PC-3 (cell line): ENCODE data around the gene SCUBE1. TPM values are rescaled to one million over a fixed set of nuclear protein-coding genes. Genes with fewer than 3 reads are reported as not detected.

Source experiments
- ATAC-seq: fragments of 200-7000 bp; cut with Tn5 transposase; 2 replicates; pipeline ENCODE4 v1.9.1; 2020; ENCODE audit warnings: mild to moderate bottlenecking, moderate library complexity
- BruUV-seq: library from RNA; stranded (reverse); fragments of 400-500 nt; replicated peaks from 2 replicates; lab custom pipeline; 2021; lab: Mats Ljungman, UMichigan
- CTCF ChIA-PET: fragments of 300-600 bp; sonication (Branson Sonifier 250); formaldehyde crosslinking; loops from one replicate; lab custom pipeline; 2022; ENCODE audit warnings: antibody characterized with exemption; lab: Charles Lee
- POLR2A ChIA-PET: fragments of 300-600 bp; sonication (Branson Sonifier 250); formaldehyde crosslinking; loops from one replicate; lab custom pipeline; 2022; ENCODE audit warnings: antibody characterized with exemption; ENCODE audit not compliant: unreplicated experiment; lab: Charles Lee
- DNase-seq: peaks from one replicate; pipeline ENCODE4 v3.0.0-alpha.2; 2015
- H2AFZ ChIP-seq: fragments of 300-600 bp; sonication (generic); 2 replicates; pipeline ENCODE4 v1.6.0; 2016; ENCODE audit warnings: antibody characterized with exemption, low read length
- H3F3A ChIP-seq: fragments of 300-600 bp; sonication (generic); one replicate; pipeline ENCODE4 v1.6.0; 2017; ENCODE audit warnings: antibody characterized with exemption, low read length, control low read depth, mild to moderate bottlenecking; ENCODE audit not compliant: unreplicated experiment
- H3K27ac ChIP-seq: fragments of 300-600 bp; sonication (generic); 2 replicates; pipeline ENCODE4 v1.5.1; 2016; ENCODE audit warnings: mild to moderate bottlenecking, low read length
- H3K27me3 ChIP-seq: fragments of 300-600 bp; sonication (generic); 2 replicates; pipeline ENCODE4 v1.6.1; 2016; ENCODE audit warnings: low read length, mixed read lengths
- H3K36me3 ChIP-seq: fragments of 300-600 bp; sonication (generic); 2 replicates; pipeline ENCODE4 v1.6.1; 2016; ENCODE audit warnings: low read depth, mixed run types, low read length, mixed read lengths
- H3K4me1 ChIP-seq: fragments of 300-600 bp; sonication (generic); 2 replicates; pipeline ENCODE4 v1.5.1; 2016; ENCODE audit warnings: low read length; ENCODE audit not compliant: insufficient read depth
- H3K4me2 ChIP-seq: fragments of 300-600 bp; sonication (generic); 2 replicates; pipeline ENCODE4 v1.6.0; 2016; ENCODE audit warnings: low read length
- H3K4me3 ChIP-seq: fragments of 300-600 bp; sonication (generic); 2 replicates; pipeline ENCODE4 v1.5.1; 2016; ENCODE audit warnings: mild to moderate bottlenecking, low read length, mixed read lengths
- H3K79me2 ChIP-seq: fragments of 300-600 bp; sonication (generic); 2 replicates; pipeline ENCODE4 v1.6.1; 2017; ENCODE audit warnings: low read length, mixed read lengths
- H3K9ac ChIP-seq: fragments of 300-600 bp; sonication (generic); 2 replicates; pipeline ENCODE4 v1.6.0; 2016; ENCODE audit warnings: mild to moderate bottlenecking, low read length
- H3K9me2 ChIP-seq: fragments of 300-600 bp; sonication (generic); replicated peaks from 2 replicates; pipeline ENCODE4 v1.6.1; 2016; ENCODE audit warnings: mixed run types, low read length, mixed read lengths
- H3K9me3 ChIP-seq: fragments of 300-600 bp; sonication (generic); 2 replicates; pipeline ENCODE4 v1.6.1; 2016; ENCODE audit warnings: low read length, mixed read lengths
- H4K20me1 ChIP-seq: fragments of 300-600 bp; sonication (generic); 2 replicates; pipeline ENCODE4 v1.6.1; 2016; ENCODE audit warnings: low read length, mixed read lengths
- EZH2 ChIP-seq: fragments of 300-600 bp; sonication (generic); IDR thresholded peaks from one replicate; pipeline ENCODE4 v1.6.1; 2017; ENCODE audit warnings: antibody characterized with exemption, mild to moderate bottlenecking, low read length; ENCODE audit not compliant: unreplicated experiment
- EZH2phosphoT487 ChIP-seq: fragments of 300-600 bp; sonication (generic); IDR thresholded peaks from 2 replicates; pipeline ENCODE4 v1.6.1; 2018; ENCODE audit warnings: mild to moderate bottlenecking, antibody characterized with exemption, low read length, borderline replicate concordance
- intact Hi-C: fragments of 100-400 bp; cut with micrococcal nuclease; formaldehyde crosslinking; loops from 2 replicates; pipeline ENCODE4 v1.9.0; 2023
- total RNA-seq: library from RNA; depleted of rRNA; stranded (reverse); fragments of >200 nt; gene quantifications from 2 replicates; pipeline ENCODE4 v1.2.3, GENCODE V29; 2014
- TF ChIP-seq, protein P1 (sequence below): fragments of 300-600 bp; sonication (generic); conservative IDR thresholded peaks from 2 replicates; pipeline ENCODE4 v1.5.1; 2017; ENCODE audit warnings: antibody characterized with exemption, low read depth, mild to moderate bottlenecking, low read length

The SCUBE1 gene
- total RNA-seq, 1 experiment from 2014 or later: not detected

DNA sequence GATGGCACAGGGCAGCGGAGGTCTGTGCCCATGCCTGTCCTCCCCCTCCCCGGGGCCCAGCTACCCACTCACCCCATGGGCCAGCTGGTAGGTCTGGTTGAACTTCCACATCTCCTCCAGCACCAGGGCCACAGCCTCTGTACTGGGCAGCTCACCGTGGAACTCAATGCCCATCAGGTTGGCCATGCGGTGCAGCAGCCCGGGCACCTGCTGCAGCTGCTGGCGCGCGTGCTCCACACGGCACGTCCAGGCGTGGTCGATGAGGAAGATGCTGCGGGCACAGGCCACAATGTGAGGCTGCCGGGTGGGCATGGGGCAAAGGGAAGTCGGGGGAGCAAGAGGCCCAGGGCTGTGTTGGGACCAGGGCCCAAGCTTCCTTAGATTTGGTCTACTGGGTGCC is 162.5 kb downstream of the SCUBE1 start:
- H3K9me2 ChIP-seq: no peaks in the 10 kb centered on the region
- H3K9me3 ChIP-seq: no peaks in the 10 kb centered on the region
- no peaks in the 10 kb centered on the region for H3K27me3 ChIP-seq
- no peak overlapping the region for H3K4me3 ChIP-seq
- no peaks in the 10 kb centered on the region for H3F3A ChIP-seq
- H3K4me1 ChIP-seq: peaks cover 18% of the 10 kb centered on the region
- ChIA-PET POLR2A (no interaction called here), CTCF (no interaction called here)
- H2AFZ ChIP-seq: no peak overlapping the region
- intact Hi-C loops: no loop called here
- no peak overlapping the region for H3K4me2 ChIP-seq
- no peak overlapping the region for H3K27ac ChIP-seq
- DNase-seq (no peak), ATAC-seq (no peak)
- no peaks in the 10 kb centered on the region for H4K20me1 ChIP-seq
- no peaks in the 10 kb centered on the region for H3K36me3 ChIP-seq
- no peak overlapping the region for H3K9ac ChIP-seq
- no TSS peak for BruUV-seq
- TF ChIP-seq EZH2phosphoT487: no peak
- TF ChIP-seq EZH2: no peak
- TF ChIP-seq, protein P1, sequence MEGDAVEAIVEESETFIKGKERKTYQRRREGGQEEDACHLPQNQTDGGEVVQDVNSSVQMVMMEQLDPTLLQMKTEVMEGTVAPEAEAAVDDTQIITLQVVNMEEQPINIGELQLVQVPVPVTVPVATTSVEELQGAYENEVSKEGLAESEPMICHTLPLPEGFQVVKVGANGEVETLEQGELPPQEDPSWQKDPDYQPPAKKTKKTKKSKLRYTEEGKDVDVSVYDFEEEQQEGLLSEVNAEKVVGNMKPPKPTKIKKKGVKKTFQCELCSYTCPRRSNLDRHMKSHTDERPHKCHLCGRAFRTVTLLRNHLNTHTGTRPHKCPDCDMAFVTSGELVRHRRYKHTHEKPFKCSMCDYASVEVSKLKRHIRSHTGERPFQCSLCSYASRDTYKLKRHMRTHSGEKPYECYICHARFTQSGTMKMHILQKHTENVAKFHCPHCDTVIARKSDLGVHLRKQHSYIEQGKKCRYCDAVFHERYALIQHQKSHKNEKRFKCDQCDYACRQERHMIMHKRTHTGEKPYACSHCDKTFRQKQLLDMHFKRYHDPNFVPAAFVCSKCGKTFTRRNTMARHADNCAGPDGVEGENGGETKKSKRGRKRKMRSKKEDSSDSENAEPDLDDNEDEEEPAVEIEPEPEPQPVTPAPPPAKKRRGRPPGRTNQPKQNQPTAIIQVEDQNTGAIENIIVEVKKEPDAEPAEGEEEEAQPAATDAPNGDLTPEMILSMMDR: no peak
- H3K79me2 ChIP-seq: peaks cover 28% of the 10 kb centered on the region

DNA sequence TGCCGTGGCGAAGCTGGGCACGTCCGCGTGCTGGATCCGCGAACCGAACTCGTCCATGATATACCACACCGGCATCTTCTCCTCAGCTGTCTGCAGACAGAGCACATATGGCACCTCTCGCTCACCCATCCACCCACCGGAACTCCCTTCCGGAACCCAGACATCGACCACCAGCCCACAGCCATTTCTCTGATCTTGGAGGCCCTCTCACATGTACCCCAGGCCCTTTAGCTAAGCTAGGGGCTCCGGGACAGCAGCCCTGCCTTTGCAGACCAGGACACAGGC is 163.3 kb downstream of the SCUBE1 start:
- no TSS peak for BruUV-seq
- Histone ChIP-seq H3K79me2 (peaks cover 21% of the 10 kb centered on the region), H2AFZ (no peak overlapping the region), H3K9ac (no peak overlapping the region), H3K4me3 (no peak overlapping the region), H4K20me1 (no peaks in the 10 kb centered on the region), H3K9me2 (no peaks in the 10 kb centered on the region), H3K36me3 (no peaks in the 10 kb centered on the region), H3F3A (no peaks in the 10 kb centered on the region), H3K9me3 (no peaks in the 10 kb centered on the region), H3K27me3 (no peaks in the 10 kb centered on the region), H3K27ac (no peak overlapping the region), H3K4me2 (no peak overlapping the region), H3K4me1 (peaks cover 13% of the 10 kb centered on the region)
- CTCF ChIA-PET: no interaction called here
- TF ChIP-seq, protein P1: no peak
- TF ChIP-seq EZH2: no peak
- TF ChIP-seq EZH2phosphoT487: no peak
- POLR2A ChIA-PET: no interaction called here
- ATAC-seq (no peak), DNase-seq (no peak)
- intact Hi-C loops: no loop called here

DNA sequence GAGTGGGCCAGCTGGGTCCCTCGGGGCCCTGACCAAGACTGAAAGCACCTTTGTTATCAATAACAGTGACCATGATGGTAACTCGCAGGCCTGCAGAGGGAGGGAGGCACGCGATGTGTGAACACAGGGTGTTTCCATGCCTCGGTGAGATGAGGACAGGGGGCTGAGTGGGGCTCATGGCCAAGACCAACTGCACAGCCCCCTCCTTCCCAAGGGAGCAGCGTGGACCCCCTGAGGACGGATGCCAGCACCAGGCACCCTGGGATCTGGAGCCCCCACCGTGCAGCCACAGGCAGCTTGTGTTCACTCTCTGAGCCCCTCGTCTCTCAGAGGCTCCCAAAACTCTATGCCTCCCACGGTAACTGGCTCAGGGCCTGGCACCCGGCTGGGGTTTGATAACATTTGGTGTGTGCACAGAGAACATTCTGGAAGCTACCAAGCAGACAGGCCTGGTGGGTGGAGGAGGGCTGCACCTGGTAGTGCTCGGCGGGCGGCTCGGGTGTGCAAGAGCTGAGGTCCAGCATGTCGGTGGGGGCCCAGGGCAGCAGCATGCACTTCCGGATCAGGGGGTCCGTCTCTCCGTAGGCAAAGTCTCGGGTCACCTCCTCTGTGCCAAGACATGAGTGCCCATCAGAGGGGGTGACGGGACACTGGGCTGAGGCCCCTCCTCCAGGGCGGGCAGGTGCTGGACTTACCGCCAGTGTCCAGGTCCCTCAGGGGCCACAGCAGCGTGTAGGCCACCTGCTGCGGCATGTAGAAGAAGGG is 163.8 kb downstream of the SCUBE1 start:
- H3K27ac ChIP-seq: no peak overlapping the region
- no peak overlapping the region for H2AFZ ChIP-seq
- DNase-seq (no peak), ATAC-seq (no peak)
- ChIA-PET POLR2A (no interaction called here), CTCF (no interaction called here)
- TF ChIP-seq EZH2phosphoT487 (no peak), EZH2 (no peak)
- TF ChIP-seq, protein P1: no peak
- intact Hi-C loops: no loop called here
- peaks cover 16% of the 10 kb centered on the region for H3K79me2 ChIP-seq
- H3K9me2 ChIP-seq: no peaks in the 10 kb centered on the region
- no peak overlapping the region for H3K4me2 ChIP-seq
- H3K36me3 ChIP-seq: no peaks in the 10 kb centered on the region
- no peaks in the 10 kb centered on the region for H3K27me3 ChIP-seq
- H3K9ac ChIP-seq: no peak overlapping the region
- H3K9me3 ChIP-seq: no peaks in the 10 kb centered on the region
- no peaks in the 10 kb centered on the region for H3F3A ChIP-seq
- no peak overlapping the region for H3K4me3 ChIP-seq
- H4K20me1 ChIP-seq: no peaks in the 10 kb centered on the region
- peaks cover 9% of the 10 kb centered on the region for H3K4me1 ChIP-seq
- BruUV-seq: no TSS peak
